ENCODE measurements around the gene DENND2D. TPM values are rescaled to one million over a fixed set of nuclear protein-coding genes. Genes with fewer than 3 reads are reported as not detected.
A peak's percentile ranks its signal among the peaks of the same experiment; 100 is the strongest.

Gene DENND2D
- total and polyA plus RNA-seq, 10 of the 15 experiments (the other 5 are each of a cell fraction or from before 2014, with no cell fraction given), result 149 to 375 (median 172) TPM

GRCh38 chr1:111139956-111140679 is 60.3 kb downstream of the DENND2D start, which contains the start of the genes CEPT1 and DRAM2 (continued):
- TF ChIP-seq EED (IDR thresholded peaks at IDR 0.05; ENCODE audit: low read depth) (no peak; the same call in 1 of the 2 replicates), BACH1 (IDR thresholded peaks at IDR 0.05; ENCODE audit: borderline replicate concordance) (peak; percentile 82; the same call in 1 of the 2 replicates), SREBF2 (IDR thresholded peaks at IDR 0.05; ENCODE audit: low read length) (no peak), KAT2A (conservative IDR thresholded peaks at IDR 0.05; ENCODE audit: control insufficient read depth, low read depth, low read length) (no peak), YY1 (IDR thresholded peaks at IDR 0.05; ENCODE audit: low read depth, low read length) (0 out of 2 replicates have a peak, but pooled peaks have one; percentile 55), STAT1 (conservative IDR thresholded peaks at IDR 0.05) (no peak), GABPA (IDR thresholded peaks at IDR 0.05; ENCODE audit: low read depth) (no peak), ZNF592 (IDR thresholded peaks at IDR 0.05) (no peak), NFXL1 (IDR thresholded peaks at IDR 0.05; ENCODE audit: borderline replicate concordance) (no peak), IRF3 (IDR thresholded peaks at IDR 0.05) (no peak), RAD21 (IDR thresholded peaks at IDR 0.05; ENCODE audit: insufficient read depth, low read depth, low read length) (no peak), ZNF384 (IDR thresholded peaks at IDR 0.05; ENCODE audit: borderline replicate concordance, low read depth, low read length) (no peak), HDGF (IDR thresholded peaks at IDR 0.05) (peak; percentile 70), RELB (IDR thresholded peaks at IDR 0.05; ENCODE audit: low read depth) (no peak), SPI1 (IDR thresholded peaks at IDR 0.05; ENCODE audit: borderline replicate concordance, insufficient read depth, low read depth, low read length) (no peak), CTCF (IDR thresholded peaks at IDR 0.05 in 2 of 3, conservative IDR thresholded peaks at IDR 0.05 in 1 of 3; ENCODE audit: control insufficient read depth in 2 of 3, extremely low read depth in 1 of 3, insufficient read depth in 1 of 3, low read depth in 3 of 3, low read length in 3 of 3) (no peak), LARP7 (IDR thresholded peaks at IDR 0.05) (peak; percentile 65), NBN (IDR thresholded peaks at IDR 0.05) (peak; percentile 55; the same call in 1 of the 2 replicates), JUND (IDR thresholded peaks at IDR 0.05; ENCODE audit: low read depth, low read length) (no peak), RELA (IDR thresholded peaks at IDR 0.05; ENCODE audit: borderline replicate concordance, partially characterized antibody) (no peak), CBX5 (IDR thresholded peaks at IDR 0.05; ENCODE audit: low read depth) (no peak)
